ENCODE results near the gene GAB4. TPM values are rescaled to one million over a fixed set of nuclear protein-coding genes. Genes with fewer than 3 reads are reported as not detected.
"Not testable (repeated sequence)": the region's sequence is repeated elsewhere in the genome, so short reads cannot be mapped to it uniquely, and the experiment has no call there.

Gene GAB4
- total RNA-seq, 1 donor from 2014 or later = not detected

DNA sequence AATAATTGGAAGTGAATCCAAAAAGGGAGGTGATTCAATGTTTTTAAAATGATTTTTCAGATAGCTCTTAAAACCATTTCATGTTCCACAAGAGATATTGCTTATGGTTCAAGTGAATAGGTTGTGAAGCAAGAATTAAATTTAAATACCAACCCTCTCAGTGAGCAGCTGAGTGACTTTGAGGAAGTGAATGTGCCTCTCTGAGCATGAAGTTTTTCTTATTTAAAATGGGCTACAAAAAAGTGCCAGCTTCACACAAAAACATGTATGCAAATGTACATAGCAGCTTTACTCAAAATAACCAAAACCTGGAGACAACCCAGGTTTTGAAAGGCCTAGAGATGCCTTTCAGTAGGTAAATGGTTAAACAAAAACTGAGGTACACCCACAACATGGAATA lies 35.5 kb upstream of the GAB4 start:
- H3K9me3 Mint-ChIP-seq (ENCODE audit: unreplicated experiment) = no peaks in the 10 kb centered on the region
- no peaks in the 10 kb centered on the region for H3K4me1 Mint-ChIP-seq (ENCODE audit: unreplicated experiment)
- no peak for TF ChIP-seq CTCF (IDR thresholded peaks at IDR 0.05)
- H3K4me3 Mint-ChIP-seq (ENCODE audit: unreplicated experiment) = no peak overlapping the region
- H3K36me3 Mint-ChIP-seq (ENCODE audit: unreplicated experiment) = no peaks in the 10 kb centered on the region
- peaks cover 5% of the 10 kb centered on the region for H3K27me3 Mint-ChIP-seq (ENCODE audit: unreplicated experiment)
- no peak overlapping the region for H3K27ac Mint-ChIP-seq (ENCODE audit: unreplicated experiment)
- DNase-seq (ENCODE audit: extremely low spot score, unreplicated experiment) = no peak

- H3K27ac Mint-ChIP-seq (ENCODE audit: unreplicated experiment); H3K9me3 Mint-ChIP-seq (ENCODE audit: unreplicated experiment); DNase-seq (ENCODE audit: extremely low spot score, unreplicated experiment); H3K4me1 Mint-ChIP-seq (ENCODE audit: unreplicated experiment); H3K4me3 Mint-ChIP-seq (ENCODE audit: unreplicated experiment); H3K27me3 Mint-ChIP-seq (ENCODE audit: unreplicated experiment); H3K36me3 Mint-ChIP-seq (ENCODE audit: unreplicated experiment): not testable (repeated sequence)
These were observed 29.1 kb upstream of the GAB4 start for GRCh38 chr22:17036842-17037711.

GRCh38 chr22:17035976-17036841 lies 28.2 kb upstream of the GAB4 start:
- not testable (repeated sequence) for H3K27me3 Mint-ChIP-seq (ENCODE audit: unreplicated experiment); H3K9me3 Mint-ChIP-seq (ENCODE audit: unreplicated experiment); H3K36me3 Mint-ChIP-seq (ENCODE audit: unreplicated experiment); H3K4me1 Mint-ChIP-seq (ENCODE audit: unreplicated experiment); H3K4me3 Mint-ChIP-seq (ENCODE audit: unreplicated experiment); H3K27ac Mint-ChIP-seq (ENCODE audit: unreplicated experiment); DNase-seq (ENCODE audit: extremely low spot score, unreplicated experiment)

GRCh38 chr22:17035246-17035645 lies 27.2 kb upstream of the GAB4 start:
- H3K36me3 Mint-ChIP-seq (ENCODE audit: unreplicated experiment) = no peaks in the 10 kb centered on the region
- DNase-seq (ENCODE audit: extremely low spot score, unreplicated experiment) = no peak
- TF ChIP-seq CTCF (IDR thresholded peaks at IDR 0.05) = no peak
- no peaks in the 10 kb centered on the region for H3K4me1 Mint-ChIP-seq (ENCODE audit: unreplicated experiment)
- peaks cover 5% of the 10 kb centered on the region for H3K9me3 Mint-ChIP-seq (ENCODE audit: unreplicated experiment)
- H3K27me3 Mint-ChIP-seq (ENCODE audit: unreplicated experiment) = no peaks in the 10 kb centered on the region
- H3K27ac Mint-ChIP-seq (ENCODE audit: unreplicated experiment) = no peak overlapping the region
- H3K4me3 Mint-ChIP-seq (ENCODE audit: unreplicated experiment) = no peak overlapping the region

DNA sequence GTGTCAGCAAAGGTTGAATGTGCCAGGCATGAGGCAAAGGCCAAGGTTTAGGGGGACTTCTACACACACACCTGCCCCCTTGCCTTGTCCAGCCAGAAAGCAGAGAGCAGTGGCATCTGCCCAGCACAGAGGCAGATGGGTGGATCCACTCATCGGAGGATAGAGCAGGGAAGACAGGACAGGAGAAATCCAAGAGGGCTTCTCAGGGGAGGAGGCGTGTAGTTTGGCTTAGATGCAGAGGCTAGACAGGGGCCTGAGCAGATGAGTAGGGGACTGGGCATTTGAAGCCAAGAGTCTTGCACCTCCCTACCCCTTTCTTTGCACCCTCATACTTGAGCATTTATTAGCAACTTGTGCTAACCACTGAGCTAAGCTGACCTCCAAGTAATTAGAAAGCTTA lies 26.5 kb upstream of the GAB4 start:
- H3K4me3 Mint-ChIP-seq (ENCODE audit: unreplicated experiment); H3K9me3 Mint-ChIP-seq (ENCODE audit: unreplicated experiment); H3K36me3 Mint-ChIP-seq (ENCODE audit: unreplicated experiment); H3K27ac Mint-ChIP-seq (ENCODE audit: unreplicated experiment); H3K4me1 Mint-ChIP-seq (ENCODE audit: unreplicated experiment); H3K27me3 Mint-ChIP-seq (ENCODE audit: unreplicated experiment); DNase-seq (ENCODE audit: extremely low spot score, unreplicated experiment): not testable (repeated sequence)

GRCh38 chr22:17032277-17032676 lies 24.3 kb upstream of the GAB4 start:
- not testable (repeated sequence) for H3K27ac Mint-ChIP-seq (ENCODE audit: unreplicated experiment); H3K36me3 Mint-ChIP-seq (ENCODE audit: unreplicated experiment); H3K27me3 Mint-ChIP-seq (ENCODE audit: unreplicated experiment); H3K4me1 Mint-ChIP-seq (ENCODE audit: unreplicated experiment); DNase-seq (ENCODE audit: extremely low spot score, unreplicated experiment); H3K9me3 Mint-ChIP-seq (ENCODE audit: unreplicated experiment); H3K4me3 Mint-ChIP-seq (ENCODE audit: unreplicated experiment)

DNA sequence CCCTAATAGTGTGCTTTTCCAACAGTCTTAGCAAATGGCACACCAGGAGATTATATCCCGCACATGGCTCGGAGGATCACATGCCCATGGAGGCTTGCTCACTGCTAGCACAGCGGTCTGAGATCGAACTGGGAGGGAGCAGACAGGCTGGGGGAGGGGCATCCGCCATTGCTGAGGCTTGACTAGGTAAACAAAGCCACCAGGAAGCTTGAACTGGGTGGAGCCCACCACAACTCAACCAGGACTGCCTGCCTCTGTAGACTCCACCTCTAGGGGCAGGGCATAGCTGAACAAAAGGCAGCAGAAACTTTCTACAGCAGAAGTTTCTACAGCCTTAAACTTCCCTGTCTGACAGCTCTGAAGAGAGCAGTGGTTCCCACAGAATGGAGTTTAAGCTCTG lies 16.4 kb upstream of the GAB4 start:
- H3K4me1 Mint-ChIP-seq (ENCODE audit: unreplicated experiment); DNase-seq (ENCODE audit: extremely low spot score, unreplicated experiment): not testable (repeated sequence)

DNA sequence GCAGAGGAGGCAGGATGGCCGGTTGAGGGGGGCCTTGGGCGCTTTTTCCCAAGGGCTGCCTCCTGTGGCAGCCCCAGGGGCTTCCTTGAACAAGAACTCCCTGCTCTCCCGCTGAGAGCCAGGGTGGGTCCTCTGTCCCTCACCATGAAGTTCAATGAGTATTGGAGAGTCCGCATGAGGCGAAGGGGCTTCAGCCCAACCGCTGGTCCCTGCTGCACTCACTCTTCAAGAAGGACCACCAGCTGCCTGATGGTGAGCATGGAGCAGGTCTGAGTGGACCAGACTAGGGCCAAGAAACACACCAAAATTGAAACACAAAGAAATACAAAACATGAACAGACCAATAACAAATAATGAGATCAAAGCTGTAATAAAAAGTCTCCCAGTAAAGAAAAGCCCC lies 7.5 kb upstream of the GAB4 start:
- not testable (repeated sequence) for H3K27ac Mint-ChIP-seq (ENCODE audit: unreplicated experiment); H3K4me3 Mint-ChIP-seq (ENCODE audit: unreplicated experiment); H3K27me3 Mint-ChIP-seq (ENCODE audit: unreplicated experiment); DNase-seq (ENCODE audit: extremely low spot score, unreplicated experiment); H3K36me3 Mint-ChIP-seq (ENCODE audit: unreplicated experiment); H3K4me1 Mint-ChIP-seq (ENCODE audit: unreplicated experiment); H3K9me3 Mint-ChIP-seq (ENCODE audit: unreplicated experiment)

More for the DNA sequence above, 16.4 kb upstream of the GAB4 start:
- not testable (repeated sequence) for H3K27me3 Mint-ChIP-seq (ENCODE audit: unreplicated experiment); H3K27ac Mint-ChIP-seq (ENCODE audit: unreplicated experiment); H3K4me3 Mint-ChIP-seq (ENCODE audit: unreplicated experiment); H3K9me3 Mint-ChIP-seq (ENCODE audit: unreplicated experiment); H3K36me3 Mint-ChIP-seq (ENCODE audit: unreplicated experiment)

DNA sequence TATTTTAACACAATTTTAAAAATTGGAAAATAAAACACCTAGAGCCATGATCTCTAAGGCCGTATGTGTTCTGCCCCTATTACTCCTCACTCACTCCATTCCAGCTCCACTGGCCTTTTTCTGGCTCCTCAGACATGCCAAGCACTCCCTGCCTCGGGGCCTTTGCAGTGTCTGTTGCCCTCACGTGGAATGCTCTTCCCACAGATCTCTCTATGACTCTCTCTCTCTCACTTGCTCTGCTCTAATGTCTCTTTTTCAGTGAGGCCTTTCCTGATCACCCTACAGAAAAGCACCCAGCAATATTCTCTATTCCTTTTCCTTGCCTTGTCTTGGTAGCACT lies 6.0 kb upstream of the GAB4 start:
- H3K9me3 Mint-ChIP-seq (ENCODE audit: unreplicated experiment); DNase-seq (ENCODE audit: extremely low spot score, unreplicated experiment); H3K36me3 Mint-ChIP-seq (ENCODE audit: unreplicated experiment); H3K4me1 Mint-ChIP-seq (ENCODE audit: unreplicated experiment); H3K27ac Mint-ChIP-seq (ENCODE audit: unreplicated experiment); H3K27me3 Mint-ChIP-seq (ENCODE audit: unreplicated experiment); H3K4me3 Mint-ChIP-seq (ENCODE audit: unreplicated experiment): not testable (repeated sequence)
